ENCODE measurements around the gene GTF3C5. TPM values are rescaled to one million over a fixed set of nuclear protein-coding genes. Genes with fewer than 3 reads are reported as not detected.
"Not testable (repeated sequence)": the region's sequence is repeated elsewhere in the genome, so short reads cannot be mapped to it uniquely, and the experiment has no call there.

GTF3C5 gene
- polyA plus RNA-seq, 1 donor: 69.7 TPM

GRCh38 chr9:132994410-132995120 is 36.2 kb upstream of the GTF3C5 start:
- DNase-seq: no peak

- DNase-seq: no peak
Measured at GRCh38 chr9:132995121-132995420, 35.7 kb upstream of the GTF3C5 start.

GRCh38 chr9:132995879-132996278 is 34.9 kb upstream of the GTF3C5 start:
- DNase-seq: no peak

GRCh38 chr9:132996526-132996925 is 34.3 kb upstream of the GTF3C5 start:
- no peak for DNase-seq

- DNase-seq: no peak
Measured at GRCh38 chr9:132997591-132997990, 33.2 kb upstream of the GTF3C5 start.

GRCh38 chr9:132998221-132998620 is 32.6 kb upstream of the GTF3C5 start:
- DNase-seq: not testable (repeated sequence)

GRCh38 chr9:132998831-132999635 is 31.8 kb upstream of the GTF3C5 start:
- DNase-seq: no peak

GRCh38 chr9:133002147-133003070 is 28.4 kb upstream of the GTF3C5 start:
- DNase-seq: no peak

GRCh38 chr9:133003071-133003461 is 27.7 kb upstream of the GTF3C5 start:
- DNase-seq: no peak

GRCh38 chr9:133003671-133004090 is 27.1 kb upstream of the GTF3C5 start:
- no peak for DNase-seq

GRCh38 chr9:133004091-133004998 is 26.5 kb upstream of the GTF3C5 start:
- DNase-seq: no peak

- DNase-seq: no peak
Measured at GRCh38 chr9:133004999-133005760, 25.6 kb upstream of the GTF3C5 start.

- DNase-seq: no peak
Measured at GRCh38 chr9:133005957-133006356, 24.8 kb upstream of the GTF3C5 start.

GRCh38 chr9:133006731-133007352 is 24.0 kb upstream of the GTF3C5 start:
- DNase-seq: no peak

GRCh38 chr9:133008406-133008805 is 22.4 kb upstream of the GTF3C5 start:
- no peak for DNase-seq

- no peak for DNase-seq
Measured at GRCh38 chr9:133008824-133009223, 22.0 kb upstream of the GTF3C5 start.

- no peak for DNase-seq
Measured at GRCh38 chr9:133009906-133010582, 20.8 kb upstream of the GTF3C5 start.

- no peak for DNase-seq
Measured at GRCh38 chr9:133014696-133015095, 16.1 kb upstream of the GTF3C5 start.

GRCh38 chr9:133023117-133023890 is 7.5 kb upstream of the GTF3C5 start:
- DNase-seq: no peak
